Activated naive CD4-positive, alpha-beta T cell treated with anti-CD3 and anti-CD28 coated beads, Interleukin-2, amount 50 U/mL, for 24 hours (primary cell): ENCODE measurements around the gene RBMS3.

ENCODE experiments used
- H3K27ac Mint-ChIP-seq: one replicate; pipeline ENCODE4 v1.8.0; 2021; ENCODE audit warnings: mild to moderate bottlenecking, mixed read lengths
- H3K27me3 Mint-ChIP-seq: one replicate; pipeline ENCODE4 v1.8.0; 2021; ENCODE audit warnings: mixed read lengths
- H3K36me3 Mint-ChIP-seq: one replicate; pipeline ENCODE4 v1.8.0; 2021; ENCODE audit warnings: mixed read lengths
- H3K4me1 Mint-ChIP-seq: one replicate; pipeline ENCODE4 v1.8.0; 2021; ENCODE audit warnings: mixed read lengths
- H3K4me3 Mint-ChIP-seq: one replicate; pipeline ENCODE4 v1.8.0; 2021; ENCODE audit warnings: mild to moderate bottlenecking, mixed read lengths
- H3K9me3 Mint-ChIP-seq: one replicate; pipeline ENCODE4 v1.8.0; 2021; ENCODE audit warnings: mixed read lengths

Gene RBMS3

DNA sequence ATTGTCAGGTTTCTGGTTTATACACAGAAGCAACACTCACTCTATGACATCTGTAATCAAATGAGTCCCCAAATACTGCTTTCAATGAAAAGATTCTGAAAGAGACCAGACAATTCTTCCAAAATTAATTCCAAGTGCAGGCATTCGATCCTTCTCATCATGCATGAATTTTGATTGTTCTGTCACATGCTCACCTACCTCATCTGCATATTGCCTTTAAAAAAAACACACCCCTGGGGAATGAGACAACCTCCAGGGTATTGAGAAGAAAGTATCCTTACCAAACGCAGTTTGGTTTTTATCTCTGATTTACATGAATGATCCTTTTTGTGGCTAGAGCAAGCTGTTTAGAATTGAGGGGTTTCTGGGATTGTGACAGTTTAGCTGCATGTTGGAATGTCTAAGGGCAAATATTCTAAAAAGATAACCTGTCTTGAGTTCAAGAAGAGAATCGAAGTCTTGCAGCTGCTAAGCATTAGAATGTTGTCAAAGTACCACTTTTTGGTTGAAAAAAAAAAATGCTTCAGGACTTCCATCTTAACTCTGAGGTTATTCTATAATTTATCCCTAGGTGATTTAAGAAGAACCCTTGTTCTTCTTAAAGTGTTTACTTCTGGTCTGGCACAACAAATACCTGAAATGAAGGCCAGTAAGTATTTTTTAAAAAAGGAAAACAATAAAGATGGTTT, 653.1 kb downstream of the RBMS3 start:
- H3K36me3 Mint-ChIP-seq, result no peaks in the 10 kb centered on the region
- H3K4me3 Mint-ChIP-seq, result no peak overlapping the region
- H3K27me3 Mint-ChIP-seq, result peaks cover 13% of the 10 kb centered on the region
- H3K9me3 Mint-ChIP-seq, result no peaks in the 10 kb centered on the region
- no peaks in the 10 kb centered on the region for H3K4me1 Mint-ChIP-seq
- H3K27ac Mint-ChIP-seq, result no peak overlapping the region

DNA sequence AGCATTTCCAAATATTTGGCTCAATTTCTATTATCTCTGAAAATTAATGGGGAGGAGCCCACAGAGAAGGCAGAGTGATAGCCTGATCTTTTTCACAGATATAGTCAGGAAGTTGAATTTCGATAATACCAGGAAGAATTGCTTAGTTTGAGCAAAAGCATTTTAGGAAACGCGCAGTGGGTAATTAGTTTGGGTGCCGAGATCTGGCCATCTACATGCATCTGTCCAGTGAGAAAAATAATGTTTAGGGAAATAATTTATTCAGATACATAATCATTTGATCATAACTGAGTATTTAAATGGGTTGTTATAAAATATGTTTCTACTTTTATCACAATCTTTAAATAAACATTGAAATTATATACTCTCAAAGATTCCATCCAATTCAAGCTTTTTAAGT, 653.9 kb downstream of the RBMS3 start:
- Mint-ChIP-seq H3K9me3 (no peaks in the 10 kb centered on the region), H3K27me3 (peaks cover 16% of the 10 kb centered on the region), H3K36me3 (no peaks in the 10 kb centered on the region), H3K4me3 (no peak overlapping the region), H3K27ac (no peak overlapping the region), H3K4me1 (no peaks in the 10 kb centered on the region)

DNA sequence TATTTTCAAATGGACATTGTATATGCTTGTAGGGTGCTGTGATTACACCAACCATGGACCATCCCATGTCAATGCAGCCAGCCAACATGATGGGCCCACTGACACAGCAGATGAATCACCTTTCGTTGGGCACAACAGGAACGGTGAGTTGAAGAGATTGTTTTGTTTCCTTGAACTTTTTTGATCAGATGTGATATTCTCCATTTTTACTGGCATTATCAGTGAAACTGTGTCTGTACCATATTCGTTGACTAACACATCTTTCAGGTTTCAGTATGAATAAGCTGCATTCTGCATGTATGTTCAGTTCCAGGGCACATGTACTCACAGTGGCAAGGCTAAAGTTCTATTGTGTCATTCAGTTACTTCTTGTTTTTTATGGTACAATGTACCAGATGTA, 655.2 kb downstream of the RBMS3 start:
- Mint-ChIP-seq H3K4me3 (no peak overlapping the region), H3K36me3 (no peaks in the 10 kb centered on the region), H3K4me1 (no peaks in the 10 kb centered on the region), H3K27me3 (peaks cover 21% of the 10 kb centered on the region), H3K9me3 (no peaks in the 10 kb centered on the region), H3K27ac (no peak overlapping the region)

DNA sequence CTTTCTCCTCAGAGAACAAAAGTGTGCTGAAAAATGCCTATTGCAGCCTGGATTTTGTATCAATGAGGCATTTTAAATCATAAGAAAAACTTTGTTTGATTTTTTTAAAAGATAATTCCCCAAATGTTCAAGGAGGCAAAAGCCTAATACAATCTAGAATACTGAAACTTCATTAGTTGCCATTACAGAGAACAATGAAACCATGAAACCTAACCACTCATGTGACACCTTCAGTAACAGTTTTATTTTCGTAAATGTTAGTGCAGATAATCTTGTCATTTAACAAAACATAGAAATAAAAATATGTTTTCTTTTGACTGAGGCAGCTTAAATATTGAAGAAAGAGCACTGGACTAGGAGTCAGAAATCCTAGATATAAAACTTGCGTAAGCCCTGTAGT, 655.9 kb downstream of the RBMS3 start:
- H3K27ac Mint-ChIP-seq, result no peak overlapping the region
- no peaks in the 10 kb centered on the region for H3K4me1 Mint-ChIP-seq
- no peak overlapping the region for H3K4me3 Mint-ChIP-seq
- H3K36me3 Mint-ChIP-seq, result no peaks in the 10 kb centered on the region
- peaks cover 20% of the 10 kb centered on the region for H3K27me3 Mint-ChIP-seq
- H3K9me3 Mint-ChIP-seq, result no peaks in the 10 kb centered on the region

DNA sequence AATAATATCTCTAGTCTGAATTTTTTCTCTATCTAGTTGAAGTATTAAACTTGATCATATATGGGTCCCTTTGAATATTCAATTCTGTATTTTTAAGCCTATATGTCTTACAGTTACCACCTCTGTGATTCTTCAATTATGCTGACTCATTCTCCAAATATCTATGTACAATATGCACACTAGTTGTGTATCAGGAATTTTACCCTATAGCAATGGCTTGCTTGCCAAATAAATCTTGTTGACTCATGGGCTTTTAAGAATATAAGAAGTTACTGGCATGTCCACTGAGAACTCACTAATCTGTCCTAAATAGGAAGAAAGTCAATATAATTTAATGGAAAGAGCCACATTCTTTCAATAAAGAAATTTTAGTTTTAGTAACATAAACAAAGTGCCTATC, 656.3 kb downstream of the RBMS3 start:
- H3K27ac Mint-ChIP-seq, result no peak overlapping the region
- H3K36me3 Mint-ChIP-seq, result no peaks in the 10 kb centered on the region
- H3K4me3 Mint-ChIP-seq, result no peak overlapping the region
- no peaks in the 10 kb centered on the region for H3K4me1 Mint-ChIP-seq
- no peaks in the 10 kb centered on the region for H3K9me3 Mint-ChIP-seq
- H3K27me3 Mint-ChIP-seq, result peaks cover 21% of the 10 kb centered on the region

DNA sequence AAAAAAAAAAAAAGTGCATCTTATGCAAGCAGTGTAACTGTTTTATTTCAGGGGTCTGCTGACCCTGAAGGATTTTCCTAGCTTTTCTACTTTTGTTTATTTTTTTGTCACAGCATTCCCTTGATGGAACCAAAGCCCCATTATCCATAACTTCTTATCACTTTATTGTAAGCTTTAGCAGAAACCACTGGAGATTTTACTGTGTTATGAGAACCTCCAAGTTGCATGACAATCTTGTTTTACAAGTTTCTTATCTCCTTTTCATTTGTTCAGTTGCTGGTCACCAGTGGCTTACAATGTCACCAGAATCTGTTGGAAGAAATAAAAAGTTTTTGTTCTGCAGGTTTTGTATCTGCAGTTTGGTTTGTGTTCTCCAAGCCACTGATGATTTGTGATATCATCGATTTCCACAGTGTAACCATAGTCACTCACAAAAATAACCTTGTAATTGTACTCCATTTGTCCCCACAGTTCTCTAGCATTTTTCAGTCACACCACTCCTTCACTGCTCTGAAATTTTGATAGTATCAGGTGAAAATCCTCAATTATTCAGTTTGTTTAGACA, 660.0 kb downstream of the RBMS3 start:
- H3K27me3 Mint-ChIP-seq, result peaks cover 15% of the 10 kb centered on the region
- H3K9me3 Mint-ChIP-seq, result no peaks in the 10 kb centered on the region
- no peak overlapping the region for H3K4me3 Mint-ChIP-seq
- no peaks in the 10 kb centered on the region for H3K4me1 Mint-ChIP-seq
- no peaks in the 10 kb centered on the region for H3K36me3 Mint-ChIP-seq
- no peak overlapping the region for H3K27ac Mint-ChIP-seq

DNA sequence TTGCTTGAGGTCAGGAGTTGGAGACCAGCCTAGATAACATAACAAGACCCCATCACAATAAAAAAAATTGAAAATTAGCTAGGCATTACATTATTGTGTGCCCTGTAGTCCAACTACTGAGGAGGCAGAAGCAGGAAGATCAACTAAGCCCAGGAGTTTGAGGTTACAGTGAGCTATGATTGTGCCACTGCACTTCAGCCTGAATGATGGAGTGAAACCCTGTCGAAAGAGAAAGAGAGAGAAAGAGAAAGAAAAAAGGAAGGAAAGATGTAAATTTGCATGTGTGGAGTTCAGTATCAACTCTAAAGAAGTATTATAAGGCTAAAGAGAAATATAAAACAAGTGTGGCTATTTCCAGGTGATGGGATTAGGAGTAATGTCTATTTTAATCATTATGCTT, 661.4 kb downstream of the RBMS3 start:
- no peaks in the 10 kb centered on the region for H3K36me3 Mint-ChIP-seq

DNA sequence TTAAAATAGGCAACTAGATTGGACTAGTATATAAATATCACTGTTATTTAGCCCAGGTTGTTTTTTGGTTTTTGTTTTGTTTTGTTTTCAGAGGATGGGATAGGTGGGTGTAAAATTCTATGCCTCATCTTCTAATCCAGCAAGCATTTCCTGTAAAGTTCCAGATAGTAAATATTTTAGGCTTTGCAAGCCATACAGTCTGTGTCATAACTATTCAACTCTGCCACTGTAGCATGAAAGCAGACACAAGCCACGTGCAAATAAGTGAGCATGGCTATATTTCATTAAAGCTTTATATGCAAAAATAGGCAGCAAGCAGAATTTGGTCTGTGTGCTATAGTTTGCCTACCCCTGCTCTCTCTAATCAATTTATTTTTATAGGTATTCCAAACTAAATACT, 668.3 kb downstream of the RBMS3 start:
- Mint-ChIP-seq H3K27me3 (no peaks in the 10 kb centered on the region), H3K9me3 (no peaks in the 10 kb centered on the region), H3K4me3 (no peak overlapping the region), H3K4me1 (no peaks in the 10 kb centered on the region), H3K27ac (no peak overlapping the region), H3K36me3 (no peaks in the 10 kb centered on the region)

More for the DNA sequence above, 661.4 kb downstream of the RBMS3 start:
- Mint-ChIP-seq H3K9me3 (no peaks in the 10 kb centered on the region), H3K27me3 (peaks cover 14% of the 10 kb centered on the region), H3K4me3 (no peak overlapping the region), H3K27ac (no peak overlapping the region), H3K4me1 (no peaks in the 10 kb centered on the region)

DNA sequence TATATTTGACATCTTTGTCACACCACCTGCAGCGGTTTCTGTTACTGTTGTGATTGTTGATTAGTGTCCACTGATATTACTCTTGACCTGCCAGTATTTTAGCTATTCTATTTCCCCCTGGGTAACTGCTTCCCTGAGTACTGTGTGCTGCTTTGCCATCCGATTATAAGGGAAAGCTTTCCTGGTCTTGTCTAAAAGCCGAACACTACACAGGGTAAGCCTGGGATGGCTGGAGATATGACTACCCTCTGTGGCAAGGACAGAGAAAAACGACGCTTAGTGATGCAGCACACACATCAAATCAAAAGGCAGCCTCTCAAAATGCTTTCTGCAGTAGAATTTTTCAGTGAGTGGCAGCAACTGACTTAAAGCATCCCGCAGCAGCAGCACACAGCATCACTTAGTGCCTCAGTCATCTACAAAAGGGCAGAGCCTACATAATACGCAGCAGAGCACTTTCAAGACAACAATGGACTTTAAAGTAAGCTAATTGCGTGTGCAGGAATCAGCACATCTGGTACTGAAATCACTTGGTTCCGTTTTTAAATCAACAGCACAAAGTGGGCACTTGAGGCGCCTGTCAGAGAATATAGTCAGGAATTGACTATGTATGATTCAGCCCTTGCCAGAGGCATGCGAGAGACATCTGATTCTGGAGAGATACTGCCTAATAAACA, 669.2 kb downstream of the RBMS3 start:
- Mint-ChIP-seq H3K27ac (no peak overlapping the region), H3K4me3 (no peak overlapping the region), H3K36me3 (no peaks in the 10 kb centered on the region), H3K4me1 (no peaks in the 10 kb centered on the region), H3K27me3 (no peaks in the 10 kb centered on the region), H3K9me3 (no peaks in the 10 kb centered on the region)

DNA sequence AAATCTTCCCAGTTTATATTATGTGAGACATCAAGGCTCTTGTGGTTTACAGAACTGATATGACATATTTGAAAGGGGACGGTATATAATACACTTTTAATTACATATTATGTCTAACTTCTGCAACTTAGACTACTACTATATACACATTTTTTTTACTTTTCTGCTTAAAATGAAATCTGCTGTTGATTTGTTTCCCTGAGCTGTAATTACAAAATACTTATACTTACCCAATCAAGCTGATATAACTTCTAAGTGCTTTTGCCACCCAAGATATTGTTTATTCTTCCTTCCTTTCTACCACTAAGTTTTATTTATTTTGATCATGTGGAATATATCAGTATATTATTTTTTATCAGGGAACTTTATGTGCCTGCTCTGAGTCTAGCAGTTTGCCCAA, 671.6 kb downstream of the RBMS3 start:
- Mint-ChIP-seq H3K9me3 (no peaks in the 10 kb centered on the region), H3K4me1 (no peaks in the 10 kb centered on the region), H3K4me3 (no peak overlapping the region), H3K27me3 (no peaks in the 10 kb centered on the region), H3K27ac (no peak overlapping the region), H3K36me3 (no peaks in the 10 kb centered on the region)

DNA sequence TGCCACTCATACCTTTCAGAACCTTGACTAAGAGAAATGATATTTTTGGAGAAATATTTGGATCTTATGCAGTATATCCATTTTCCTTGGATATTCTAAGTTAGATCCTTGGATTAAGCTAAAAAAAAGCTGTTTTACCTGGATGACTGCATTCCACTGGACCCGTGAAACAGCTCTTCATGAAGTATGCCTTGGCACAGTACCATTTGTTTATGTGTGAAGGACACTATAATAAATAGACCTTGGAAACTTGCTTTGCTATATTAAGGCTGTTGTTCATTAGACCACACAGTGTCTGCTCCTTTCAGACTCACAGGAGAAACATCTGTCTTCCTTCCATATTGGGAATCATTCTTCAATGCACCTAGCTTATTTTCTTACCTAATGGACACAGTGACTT, 674.5 kb downstream of the RBMS3 start:
- Mint-ChIP-seq H3K27ac (no peak overlapping the region), H3K27me3 (peaks cover 5% of the 10 kb centered on the region), H3K4me1 (no peaks in the 10 kb centered on the region), H3K4me3 (no peak overlapping the region), H3K9me3 (no peaks in the 10 kb centered on the region), H3K36me3 (no peaks in the 10 kb centered on the region)

DNA sequence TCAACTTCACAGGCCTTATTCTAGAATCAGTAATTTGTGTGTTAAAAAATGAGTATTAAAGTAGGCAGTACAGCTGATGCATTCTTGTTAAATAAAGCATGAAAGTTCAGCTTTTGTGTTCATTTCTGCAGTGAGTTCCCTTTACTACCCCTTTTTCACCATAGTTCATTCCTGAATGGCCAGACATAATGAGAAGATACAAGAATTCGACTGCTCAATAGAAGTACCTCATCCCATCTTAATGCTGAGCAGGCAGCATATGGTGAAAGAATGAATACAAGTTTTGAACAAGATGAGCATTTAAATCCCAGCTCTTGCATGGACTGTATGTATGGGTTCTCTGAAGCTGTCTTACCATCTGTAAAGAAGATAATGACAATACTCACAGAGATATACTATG, 677.9 kb downstream of the RBMS3 start:
- Mint-ChIP-seq H3K4me1 (no peaks in the 10 kb centered on the region), H3K27ac (no peak overlapping the region), H3K36me3 (no peaks in the 10 kb centered on the region), H3K27me3 (peaks cover 8% of the 10 kb centered on the region), H3K4me3 (no peak overlapping the region), H3K9me3 (no peaks in the 10 kb centered on the region)

DNA sequence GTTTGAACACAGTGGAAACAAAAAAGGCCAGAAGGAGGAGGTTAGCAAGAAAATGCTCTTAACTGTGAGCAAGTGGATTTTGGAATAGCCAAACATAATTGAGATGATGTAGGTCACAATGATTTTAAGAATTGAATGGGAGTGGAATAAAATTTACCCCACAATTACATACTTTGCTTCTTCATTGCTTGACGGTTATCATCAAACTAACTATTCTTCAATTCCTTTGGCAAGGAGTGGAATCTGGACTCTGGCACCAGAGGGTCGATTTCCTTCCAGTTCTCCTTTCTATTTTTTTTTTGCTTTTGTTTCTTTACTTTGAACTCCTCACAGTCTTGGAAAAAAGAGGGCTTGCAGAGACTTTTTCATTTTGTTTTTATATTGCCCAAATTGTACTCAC, 691.0 kb downstream of the RBMS3 start:
- H3K4me1 Mint-ChIP-seq, result no peaks in the 10 kb centered on the region
- H3K36me3 Mint-ChIP-seq, result no peaks in the 10 kb centered on the region

DNA sequence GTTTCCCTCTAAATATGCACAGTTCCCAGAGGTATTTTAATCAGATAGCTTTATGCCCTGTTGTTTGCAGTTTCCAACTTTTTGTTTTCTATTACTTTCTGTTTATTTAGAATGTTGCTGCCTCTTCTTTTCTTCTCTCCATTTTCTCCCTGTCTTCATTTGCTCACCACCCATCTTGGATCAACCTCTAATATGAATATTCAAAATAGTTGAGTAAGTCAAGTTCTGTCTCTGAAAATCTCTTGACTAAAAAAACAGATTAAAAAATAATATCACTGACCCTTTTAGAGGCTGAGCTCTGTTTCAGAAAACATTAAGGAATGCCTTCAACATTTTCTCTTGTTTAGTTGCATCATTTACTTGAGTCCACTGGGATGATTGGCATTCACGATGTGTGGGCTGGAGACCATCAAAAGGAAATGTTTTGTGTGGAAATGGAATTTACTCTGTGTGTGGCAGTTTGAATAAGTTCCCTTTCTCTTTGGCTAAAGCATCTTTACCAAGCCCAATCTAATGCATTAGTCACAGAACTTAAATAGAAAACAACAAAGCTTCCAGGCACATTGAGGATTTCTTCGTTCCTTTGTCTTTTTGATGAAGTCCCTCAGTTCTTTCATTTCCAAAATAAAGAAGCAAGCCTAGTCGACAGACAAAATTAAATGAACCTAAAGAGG, 691.6 kb downstream of the RBMS3 start:
- Mint-ChIP-seq H3K9me3 (no peaks in the 10 kb centered on the region), H3K27ac (no peak overlapping the region), H3K4me3 (no peak overlapping the region), H3K36me3 (no peaks in the 10 kb centered on the region), H3K4me1 (no peaks in the 10 kb centered on the region), H3K27me3 (peaks cover 17% of the 10 kb centered on the region)

More for the DNA sequence above, 691.0 kb downstream of the RBMS3 start:
- H3K4me3 Mint-ChIP-seq, result no peak overlapping the region
- H3K27me3 Mint-ChIP-seq, result peaks cover 18% of the 10 kb centered on the region
- H3K9me3 Mint-ChIP-seq, result no peaks in the 10 kb centered on the region
- no peak overlapping the region for H3K27ac Mint-ChIP-seq

DNA sequence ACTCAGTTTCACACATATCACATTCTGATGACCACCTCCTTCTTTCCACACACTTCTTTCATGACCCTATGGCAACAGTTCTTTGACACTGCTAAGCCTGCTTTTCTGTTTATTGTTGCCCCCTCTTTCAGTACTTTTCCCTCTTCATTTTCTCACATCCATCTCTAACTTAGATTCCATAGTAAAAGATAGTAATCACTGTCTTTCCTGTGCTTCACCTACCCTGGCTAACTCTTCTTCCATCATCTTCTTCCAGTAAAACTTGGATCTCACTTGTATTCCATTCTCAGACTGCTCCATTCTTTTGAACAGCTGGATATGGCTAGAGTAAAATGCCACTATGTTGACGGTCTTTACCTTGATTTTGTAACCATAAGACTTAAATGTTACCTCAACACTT, 692.9 kb downstream of the RBMS3 start:
- Mint-ChIP-seq H3K4me3 (no peak overlapping the region), H3K27ac (no peak overlapping the region), H3K9me3 (no peaks in the 10 kb centered on the region), H3K4me1 (no peaks in the 10 kb centered on the region), H3K36me3 (no peaks in the 10 kb centered on the region), H3K27me3 (peaks cover 13% of the 10 kb centered on the region)

DNA sequence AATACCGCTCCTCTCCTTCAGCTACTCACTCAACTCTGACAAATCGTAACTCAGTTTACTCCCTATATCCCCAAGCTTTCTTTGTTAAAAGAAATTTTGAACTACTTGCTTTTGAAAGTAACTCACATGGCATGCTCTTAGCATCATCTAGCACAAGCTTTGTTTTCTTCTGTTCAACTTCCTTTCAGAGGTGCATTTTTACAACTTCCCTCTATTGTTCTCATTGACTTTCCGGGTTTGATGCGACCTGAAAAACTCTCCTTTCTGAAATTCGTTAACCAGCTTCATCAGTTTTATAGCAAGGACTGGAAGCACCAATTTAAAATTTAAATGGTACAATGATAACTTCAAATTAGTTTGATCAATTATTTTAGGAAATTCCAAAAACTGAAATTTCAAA, 696.0 kb downstream of the RBMS3 start:
- Mint-ChIP-seq H3K36me3 (no peaks in the 10 kb centered on the region), H3K27ac (no peak overlapping the region), H3K27me3 (peaks cover 14% of the 10 kb centered on the region), H3K4me1 (no peaks in the 10 kb centered on the region), H3K9me3 (no peaks in the 10 kb centered on the region), H3K4me3 (no peak overlapping the region)
